Measurements from ENCODE around the gene HSPA9. TPM values are rescaled to one million over a fixed set of nuclear protein-coding genes. Genes with fewer than 3 reads are reported as not detected.

Gene HSPA9
- total RNA-seq, 4 donors from 2014 or later, result 152 to 221 (median 160) TPM

DNA sequence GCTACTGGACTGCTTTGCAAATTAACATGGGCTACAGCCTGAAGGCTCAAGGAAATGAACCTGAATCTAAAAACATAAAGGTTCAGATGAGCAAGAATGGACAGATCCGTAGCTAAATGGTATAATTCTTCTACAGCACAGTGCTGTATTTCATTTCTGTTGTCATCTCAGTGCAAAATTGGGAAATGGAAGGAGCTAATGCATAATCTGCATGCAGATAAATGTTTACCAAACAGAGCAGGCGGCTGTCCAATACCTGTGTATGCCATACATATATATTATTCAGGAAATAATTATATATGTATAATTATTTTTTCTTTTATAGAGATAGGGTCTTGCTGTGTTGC lies 4.3 kb upstream of the HSPA9 start:
- no peaks in the 10 kb centered on the region for H3K9me3 ChIP-seq
- DNase-seq, result no peak
- H3K36me3 ChIP-seq, result no peaks in the 10 kb centered on the region
- H3K4me1 ChIP-seq, result peaks cover 0 to under 1% (median 0%) of the 10 kb centered on the region in 4 donors
- no peak overlapping the region for H3K4me3 ChIP-seq
- no peak for TF ChIP-seq POLR2A (IDR thresholded peaks at IDR 0.05)
- no peak for TF ChIP-seq CTCF (IDR thresholded peaks at IDR 0.05)
- no peak overlapping the region for H3K27ac ChIP-seq
- no peaks in the 10 kb centered on the region for H3K27me3 ChIP-seq

- TF ChIP-seq POLR2A (IDR thresholded peaks at IDR 0.05) (no peak), CTCF (IDR thresholded peaks at IDR 0.05) (no peak)
- DNase-seq, result no peak
- no peaks in the 10 kb centered on the region for H3K27me3 ChIP-seq
- H3K4me1 ChIP-seq, result peaks cover 0 to 7% (median 2%) of the 10 kb centered on the region in 4 donors
- H3K4me3 ChIP-seq, result no peak overlapping the region
- H3K27ac ChIP-seq, result no peak overlapping the region
- H3K36me3 ChIP-seq, result peaks cover 0 to 11% (median 0%) of the 10 kb centered on the region in 3 donors
- no peaks in the 10 kb centered on the region for H3K9me3 ChIP-seq
These were observed 2.3 kb upstream of the HSPA9 start for GRCh38 chr5:138577452-138577851.

DNA sequence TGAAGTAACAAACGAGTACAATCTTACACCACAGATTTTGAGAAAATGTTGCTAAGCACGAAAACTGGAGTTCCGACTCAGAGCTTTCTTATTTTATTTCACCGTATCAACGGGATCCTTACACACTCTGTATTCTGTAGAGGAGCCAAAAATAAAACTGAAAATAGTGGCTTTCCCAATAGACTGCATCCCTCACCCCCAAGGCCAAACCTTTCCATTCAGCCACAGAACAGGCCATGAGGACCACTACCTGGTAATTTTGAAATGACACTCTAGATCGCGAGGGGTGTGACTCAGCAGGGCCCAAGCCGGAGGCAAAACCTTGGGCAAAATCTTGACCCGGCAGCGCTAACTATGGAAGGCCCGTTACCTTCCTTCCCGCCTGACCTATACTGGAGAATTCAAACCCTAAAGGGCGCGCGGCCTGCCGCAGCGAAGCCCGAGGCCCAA lies 432 bp downstream of the HSPA9 start:
- Histone ChIP-seq H3K27ac (peak overlapping the region; percentile 97 to 99 (median 98)), H3K27me3 (no peaks in the 10 kb centered on the region), H3K36me3 (peaks cover 0 to 38% (median 0%) of the 10 kb centered on the region in 3 donors), H3K9me3 (no peaks in the 10 kb centered on the region), H3K4me3 (peak overlapping the region; percentile 77 to 99 (median 91)), H3K4me1 (peaks cover 0 to 7% (median 2%) of the 10 kb centered on the region in 4 donors)
- no peak for TF ChIP-seq CTCF (IDR thresholded peaks at IDR 0.05)
- TF ChIP-seq POLR2A (IDR thresholded peaks at IDR 0.05), result no peak
- no peak for DNase-seq

DNA sequence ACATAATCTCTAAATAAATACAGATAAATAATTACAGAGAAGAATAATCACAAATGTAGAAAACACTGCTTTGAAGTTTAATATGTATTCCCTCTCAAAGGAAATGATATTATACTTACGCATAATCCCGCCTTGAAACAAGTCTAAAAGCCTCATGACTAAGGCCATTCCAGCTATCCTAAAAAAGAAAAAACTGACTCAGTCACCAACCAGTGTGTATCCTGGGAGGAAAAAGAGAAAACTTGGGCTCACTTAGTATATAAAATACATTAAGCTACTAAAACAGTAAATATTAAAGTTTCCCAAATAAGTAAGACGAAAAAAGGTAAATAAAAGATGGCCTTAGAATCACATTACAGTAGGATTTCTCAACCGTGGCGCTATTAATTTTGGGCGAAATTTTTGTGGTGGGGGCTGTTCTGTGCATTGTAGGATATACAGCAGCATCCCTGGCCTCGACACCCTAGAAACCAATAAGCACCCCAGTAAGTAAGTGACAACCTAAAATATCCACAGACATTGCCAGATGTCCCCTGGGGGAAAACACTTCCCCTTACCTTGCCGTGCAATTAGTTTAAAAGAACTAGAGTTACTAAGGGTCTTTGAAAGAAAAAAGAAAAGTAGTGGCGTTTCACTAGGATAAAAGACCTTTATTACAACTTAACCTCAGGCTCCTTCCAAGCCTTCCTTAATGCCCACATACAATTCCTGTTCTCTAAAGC lies 1.1 kb downstream of the HSPA9 start:
- Histone ChIP-seq H3K27me3 (no peaks in the 10 kb centered on the region), H3K9me3 (no peaks in the 10 kb centered on the region), H3K4me1 (peaks cover 0 to 7% (median 2%) of the 10 kb centered on the region in 4 donors), H3K36me3 (peaks cover 0 to 44% (median 0%) of the 10 kb centered on the region in 3 donors), H3K27ac (peak overlapping the region; percentile 97 to 99 (median 98)), H3K4me3 (peak overlapping the region; percentile 77 to 99 (median 91))
- TF ChIP-seq CTCF (IDR thresholded peaks at IDR 0.05), result no peak
- TF ChIP-seq POLR2A (IDR thresholded peaks at IDR 0.05), result no peak
- no peak for DNase-seq

GRCh38 chr5:138573223-138573622 lies 2.0 kb downstream of the HSPA9 start:
- H3K36me3 ChIP-seq, result peaks cover 0 to 53% (median 0%) of the 10 kb centered on the region in 3 donors
- H3K4me1 ChIP-seq, result peaks cover 0 to 7% (median 2%) of the 10 kb centered on the region in 4 donors
- no peak for DNase-seq
- H3K27me3 ChIP-seq, result no peaks in the 10 kb centered on the region
- H3K4me3 ChIP-seq, result no peak overlapping the region
- H3K9me3 ChIP-seq, result no peaks in the 10 kb centered on the region
- TF ChIP-seq CTCF (IDR thresholded peaks at IDR 0.05) (no peak), POLR2A (IDR thresholded peaks at IDR 0.05) (no peak)
- no peak overlapping the region for H3K27ac ChIP-seq
